K562 (cell line): ENCODE results near the gene STMN3. TPM values are rescaled to one million over a fixed set of nuclear protein-coding genes. Genes with fewer than 3 reads are reported as not detected.

Experiments
- CHD2 ChIP-seq: IDR thresholded peaks from 2 replicates; pipeline ENCODE4 v1.6.1; 2011; ENCODE audit warnings: low read depth, low read length
- CREB1 ChIP-seq, 2 experiments: sonication (generic) in 1 of 2; formaldehyde crosslinking in 1 of 2; IDR thresholded peaks; 2 replicates each; pipeline versions ENCODE4 v1.6.1 to v1.8.0; 2012 to 2022; ENCODE audit warnings: inconsistent platforms in 1 of 2, mild to moderate bottlenecking in 1 of 2, missing genetic modification reagents in 1 of 2, moderate library complexity in 1 of 2
- FIP1L1 ChIP-seq: fragments of 200-400 bp; formaldehyde crosslinking; IDR thresholded peaks from 2 replicates; pipeline ENCODE4 v1.6.1; 2018; ENCODE audit warnings: mild to moderate bottlenecking, low read depth, low read length; ENCODE audit not compliant: poor library complexity, severe bottlenecking
- GABPA ChIP-seq: fragments of 200-800 bp; sonication (Bioruptor generic); conservative IDR thresholded peaks from 2 replicates; pipeline ENCODE4 v1.6.1; 2016; ENCODE audit warnings: low read depth, missing genetic modification characterization, missing compliant biosample characterization
- GTF2A2 ChIP-seq: IDR thresholded peaks from 2 replicates; pipeline ENCODE4 v1.6.1; 2016; ENCODE audit warnings: mild to moderate bottlenecking, missing genetic modification characterization, missing compliant biosample characterization
- HNRNPL ChIP-seq: fragments of 200-400 bp; formaldehyde crosslinking; IDR thresholded peaks from 2 replicates; pipeline ENCODE4 v1.6.1; 2017; ENCODE audit warnings: low read depth, mild to moderate bottlenecking, low read length
- L3MBTL2 ChIP-seq: fragments of 450-650 bp; IDR thresholded peaks from 2 replicates; pipeline ENCODE4 v1.6.1; 2016; ENCODE audit warnings: mild to moderate bottlenecking, moderate library complexity
- MEF2A ChIP-seq: IDR thresholded peaks from 2 replicates; pipeline ENCODE4 v1.6.1; 2011; ENCODE audit warnings: low read depth, mild to moderate bottlenecking, low read length, moderate library complexity; ENCODE audit not compliant: control insufficient read depth
- NCOA2 ChIP-seq, 2 experiments: fragments of 450-650 bp; IDR thresholded peaks; 2 replicates each; pipeline ENCODE4 v1.6.1; 2018; ENCODE audit warnings: mild to moderate bottlenecking in 2 of 2, moderate library complexity in 1 of 2; ENCODE audit not compliant: partially characterized antibody in 2 of 2
- POLR2G ChIP-seq: fragments of 200-400 bp; formaldehyde crosslinking; IDR thresholded peaks from 2 replicates; pipeline ENCODE4 v1.6.1; 2017; ENCODE audit warnings: low read depth, mild to moderate bottlenecking, antibody characterized with exemption, low read length, moderate library complexity
- RBM34 ChIP-seq: fragments of 200-400 bp; formaldehyde crosslinking; IDR thresholded peaks from 2 replicates; pipeline ENCODE4 v1.6.1; 2018; ENCODE audit warnings: low read length, borderline replicate concordance; ENCODE audit not compliant: insufficient read depth
- SAFB ChIP-seq: fragments of 200-400 bp; formaldehyde crosslinking; IDR thresholded peaks from 2 replicates; pipeline ENCODE4 v1.6.1; 2017; ENCODE audit warnings: low read depth, low read length, borderline replicate concordance
- ZNF140 ChIP-seq: fragments of 250-450 bp; sonication (Bioruptor Pico); IDR thresholded peaks from 2 replicates; pipeline ENCODE4 v1.8.0; 2021; ENCODE audit warnings: moderate library complexity, mild to moderate bottlenecking, inconsistent platforms
- ZNF174 ChIP-seq: fragments of 250-450 bp; sonication (Bioruptor Pico); IDR thresholded peaks from 2 replicates; pipeline ENCODE4 v1.4.0; 2020; ENCODE audit warnings: mild to moderate bottlenecking
- ZNF197 ChIP-seq: fragments of 200-800 bp; sonication (Bioruptor generic); IDR thresholded peaks from 2 replicates; pipeline ENCODE4 v1.6.1; 2016; ENCODE audit warnings: low read depth, missing genetic modification characterization, missing compliant biosample characterization
- ZNF436 ChIP-seq: fragments of 250-450, 450-650 bp; sonication (Bioruptor Pico); formaldehyde crosslinking; IDR thresholded peaks from 2 replicates; pipeline ENCODE4 v1.7.0; 2020; ENCODE audit warnings: mild to moderate bottlenecking
- ZNF696 ChIP-seq: fragments of 250-450 bp; sonication (Bioruptor Pico); conservative IDR thresholded peaks from 2 replicates; pipeline ENCODE4 v1.4.0; 2020; ENCODE audit warnings: mild to moderate bottlenecking, moderate library complexity
- ZNF766 ChIP-seq: fragments of 200-800 bp; sonication (Bioruptor generic); conservative IDR thresholded peaks from 2 replicates; pipeline ENCODE4 v1.6.1; 2016; ENCODE audit warnings: missing genetic modification characterization, missing compliant biosample characterization
- polyA plus RNA-seq, 8 experiments: library from polyadenylated mRNA; depleted of rRNA in 4 of 8; stranded (reverse) in 5 of 8; unstranded in 3 of 8; fragments of >200 nt; fragmentation: Nextera tagmentation in 2 of 8; fragmentation: Illumina TruSeq in 1 of 8; extraction: Ambion mirVana in 2 of 8; extraction: Trizol in 1 of 8; gene quantifications; 2 replicates each; pipeline versions ENCODE4 v1.2.1 to v1.2.3, GENCODE V29; 2011 to 2014; ENCODE audit warnings: inconsistent platforms in 1 of 8, missing spikeins in 1 of 8
- total RNA-seq, 7 experiments: library from RNA; depleted of rRNA in 6 of 7; stranded (reverse); fragments of >200 nt in 6 of 7; fragmentation: Illumina TruSeq in 2 of 7; extraction: Trizol in 2 of 7; gene quantifications; 2 replicates each; pipeline versions ENCODE4 v1.2.1 to v1.2.3, GENCODE V29; 2011 to 2021; ENCODE audit warnings: low replicate concordance in 1 of 7
- TF ChIP-seq, protein P1 (sequence below): fragments of 250-450 bp; sonication (Bioruptor Pico); IDR thresholded peaks from 2 replicates; pipeline ENCODE4 v1.9.0; 2021; ENCODE audit warnings: mild to moderate bottlenecking, inconsistent platforms
- TF ChIP-seq, protein P2 (sequence below): fragments of 250-450 bp; sonication (Bioruptor Pico); IDR thresholded peaks from 2 replicates; pipeline ENCODE4 v1.8.0; 2021; ENCODE audit warnings: moderate library complexity, mild to moderate bottlenecking, inconsistent platforms
- TF ChIP-seq, protein P3 (sequence below), 2 experiments: fragments of 250-450 bp in 1 of 2; fragments of 450-650 bp in 1 of 2; sonication (Bioruptor Pico) in 1 of 2; IDR thresholded peaks; 2 replicates each; pipeline versions ENCODE4 v1.6.1 to v1.8.0; 2016 to 2021; ENCODE audit warnings: mild to moderate bottlenecking in 2 of 2, moderate library complexity in 2 of 2, missing compliant biosample characterization in 1 of 2, missing genetic modification characterization in 1 of 2
- TF ChIP-seq, protein P4 (sequence below): IDR thresholded peaks from 2 replicates; pipeline ENCODE4 v1.6.1; 2011; ENCODE audit not compliant: insufficient read length; ENCODE audit errors: extremely low read depth

STMN3 gene
- total and polyA plus RNA-seq, 9 of the 15 experiments (the other 6 are each of a cell fraction or from before 2014, with no cell fraction given), result 0.70 to 65.6 (median 29.4) TPM

DNA sequence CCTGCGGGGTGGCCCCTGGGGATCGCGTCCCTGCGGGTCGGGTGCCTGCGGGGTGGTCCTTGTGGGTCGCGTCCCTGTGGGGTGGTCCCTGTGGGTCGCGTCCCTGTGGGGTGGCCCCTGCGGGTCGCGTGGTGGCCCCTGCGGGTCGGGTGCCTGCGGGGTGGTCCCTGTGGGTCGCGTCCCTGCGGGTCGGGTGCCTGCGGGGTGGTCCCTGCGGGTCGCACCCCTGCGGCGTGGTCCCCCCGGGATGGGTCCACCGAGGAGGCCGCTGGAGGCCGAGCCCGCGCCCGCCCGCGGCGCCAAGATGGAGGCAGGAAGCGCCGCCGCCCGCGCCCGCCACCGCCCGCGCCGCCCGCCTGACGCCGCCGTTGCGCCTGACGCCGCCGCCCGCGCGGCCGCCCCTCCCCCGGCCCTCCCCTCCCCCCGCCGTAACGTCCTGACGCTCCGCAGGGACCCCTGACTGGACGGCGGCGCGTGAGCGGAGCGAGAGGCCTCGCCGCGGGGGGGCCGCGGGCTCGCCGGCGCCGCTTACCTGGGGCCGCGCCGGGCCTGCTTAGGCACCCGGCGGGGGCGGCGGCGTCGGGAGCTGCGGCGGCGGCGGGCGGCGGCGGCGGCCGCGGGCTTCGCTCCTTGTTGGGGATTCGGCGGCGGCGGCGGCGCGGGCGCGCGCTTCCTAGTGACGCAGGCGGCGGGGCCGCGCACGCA lies 26.6 kb downstream of the STMN3 start, which contains the start of gene GMEB2 (continued):
- TF ChIP-seq SAFB, result peak; percentile 73; the same call in 1 of the 2 replicates
- peak; percentile 58; the same call in 1 of the 2 replicates for TF ChIP-seq HNRNPL
- no peak for TF ChIP-seq ZNF696 (CRISPR knock-in tag)
- TF ChIP-seq CREB1 (IDR thresholded peaks at IDR 0.05), result peak; percentile 52
- TF ChIP-seq CREB1 (CRISPR knock-in tag; IDR thresholded peaks at IDR 0.05), result no peak
- no peak for TF ChIP-seq GTF2A2 (tag)
- TF ChIP-seq RBM34, result peak; percentile 93; the same call in 1 of the 2 replicates
- no peak for TF ChIP-seq ZNF436
- TF ChIP-seq, protein P1, sequence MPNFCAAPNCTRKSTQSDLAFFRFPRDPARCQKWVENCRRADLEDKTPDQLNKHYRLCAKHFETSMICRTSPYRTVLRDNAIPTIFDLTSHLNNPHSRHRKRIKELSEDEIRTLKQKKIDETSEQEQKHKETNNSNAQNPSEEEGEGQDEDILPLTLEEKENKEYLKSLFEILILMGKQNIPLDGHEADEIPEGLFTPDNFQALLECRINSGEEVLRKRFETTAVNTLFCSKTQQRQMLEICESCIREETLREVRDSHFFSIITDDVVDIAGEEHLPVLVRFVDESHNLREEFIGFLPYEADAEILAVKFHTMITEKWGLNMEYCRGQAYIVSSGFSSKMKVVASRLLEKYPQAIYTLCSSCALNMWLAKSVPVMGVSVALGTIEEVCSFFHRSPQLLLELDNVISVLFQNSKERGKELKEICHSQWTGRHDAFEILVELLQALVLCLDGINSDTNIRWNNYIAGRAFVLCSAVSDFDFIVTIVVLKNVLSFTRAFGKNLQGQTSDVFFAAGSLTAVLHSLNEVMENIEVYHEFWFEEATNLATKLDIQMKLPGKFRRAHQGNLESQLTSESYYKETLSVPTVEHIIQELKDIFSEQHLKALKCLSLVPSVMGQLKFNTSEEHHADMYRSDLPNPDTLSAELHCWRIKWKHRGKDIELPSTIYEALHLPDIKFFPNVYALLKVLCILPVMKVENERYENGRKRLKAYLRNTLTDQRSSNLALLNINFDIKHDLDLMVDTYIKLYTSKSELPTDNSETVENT (CRISPR knock-in tag), result peak; percentile 84
- TF ChIP-seq ZNF140 (CRISPR knock-in tag), result no peak
- TF ChIP-seq L3MBTL2, result no peak
- TF ChIP-seq MEF2A, result no peak
- no peak for TF ChIP-seq ZNF174 (CRISPR knock-in tag)
- TF ChIP-seq POLR2G, result peak; percentile 77
- peak; percentile 53; the same call in 1 of the 2 replicates for TF ChIP-seq GABPA (tag)
- TF ChIP-seq, protein P2, sequence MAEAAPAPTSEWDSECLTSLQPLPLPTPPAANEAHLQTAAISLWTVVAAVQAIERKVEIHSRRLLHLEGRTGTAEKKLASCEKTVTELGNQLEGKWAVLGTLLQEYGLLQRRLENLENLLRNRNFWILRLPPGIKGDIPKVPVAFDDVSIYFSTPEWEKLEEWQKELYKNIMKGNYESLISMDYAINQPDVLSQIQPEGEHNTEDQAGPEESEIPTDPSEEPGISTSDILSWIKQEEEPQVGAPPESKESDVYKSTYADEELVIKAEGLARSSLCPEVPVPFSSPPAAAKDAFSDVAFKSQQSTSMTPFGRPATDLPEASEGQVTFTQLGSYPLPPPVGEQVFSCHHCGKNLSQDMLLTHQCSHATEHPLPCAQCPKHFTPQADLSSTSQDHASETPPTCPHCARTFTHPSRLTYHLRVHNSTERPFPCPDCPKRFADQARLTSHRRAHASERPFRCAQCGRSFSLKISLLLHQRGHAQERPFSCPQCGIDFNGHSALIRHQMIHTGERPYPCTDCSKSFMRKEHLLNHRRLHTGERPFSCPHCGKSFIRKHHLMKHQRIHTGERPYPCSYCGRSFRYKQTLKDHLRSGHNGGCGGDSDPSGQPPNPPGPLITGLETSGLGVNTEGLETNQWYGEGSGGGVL (CRISPR knock-in tag), result no peak
- TF ChIP-seq, protein P3, sequence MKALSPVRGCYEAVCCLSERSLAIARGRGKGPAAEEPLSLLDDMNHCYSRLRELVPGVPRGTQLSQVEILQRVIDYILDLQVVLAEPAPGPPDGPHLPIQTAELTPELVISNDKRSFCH (CRISPR knock-in tag; IDR thresholded peaks at IDR 0.05), result no peak
- TF ChIP-seq, protein P3 (tag; IDR thresholded peaks at IDR 0.05), result no peak
- TF ChIP-seq CHD2, result peak; percentile 19; the same call in 1 of the 2 replicates
- TF ChIP-seq ZNF766, result peak; percentile 63; the same call in 1 of the 2 replicates
- peak; percentile 92; the same call in 1 of the 2 replicates for TF ChIP-seq ZNF197 (CRISPR knock-in tag)
- no peak for TF ChIP-seq NCOA2 (IDR thresholded peaks at IDR 0.05; ENCODE audit: partially characterized antibody in 2 of 2)
- TF ChIP-seq, protein P4, sequence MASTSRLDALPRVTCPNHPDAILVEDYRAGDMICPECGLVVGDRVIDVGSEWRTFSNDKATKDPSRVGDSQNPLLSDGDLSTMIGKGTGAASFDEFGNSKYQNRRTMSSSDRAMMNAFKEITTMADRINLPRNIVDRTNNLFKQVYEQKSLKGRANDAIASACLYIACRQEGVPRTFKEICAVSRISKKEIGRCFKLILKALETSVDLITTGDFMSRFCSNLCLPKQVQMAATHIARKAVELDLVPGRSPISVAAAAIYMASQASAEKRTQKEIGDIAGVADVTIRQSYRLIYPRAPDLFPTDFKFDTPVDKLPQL, result no peak
- peak; percentile 62 for TF ChIP-seq FIP1L1
